HG03280 (cell line): ENCODE results near the gene NAPG.
"Not testable (repeated sequence)": the region's sequence is repeated elsewhere in the genome, so short reads cannot be mapped to it uniquely, and the experiment has no call there.

ENCODE experiments used
- ATAC-seq: cut with Tn5 transposase; IDR thresholded peaks from one replicate; pipeline ENCODE4 v1.9.1; 2021; ENCODE audit warnings: mild to moderate bottlenecking, moderate library complexity; ENCODE audit not compliant: unreplicated experiment

Gene NAPG

GRCh38 chr18:10577842-10578572 lies 52.2 kb downstream of the NAPG start:
- not testable (repeated sequence) for ATAC-seq

- not testable (repeated sequence) for ATAC-seq
Measured at GRCh38 chr18:10578573-10578899, 52.7 kb downstream of the NAPG start.

GRCh38 chr18:10579079-10579867 lies 53.4 kb downstream of the NAPG start:
- no peak for ATAC-seq

GRCh38 chr18:10580215-10580614 lies 54.4 kb downstream of the NAPG start:
- no peak for ATAC-seq

- no peak for ATAC-seq
Measured at GRCh38 chr18:10585260-10585659, 59.4 kb downstream of the NAPG start.

- no peak for ATAC-seq
Measured at GRCh38 chr18:10588975-10589374, 63.1 kb downstream of the NAPG start.

GRCh38 chr18:10590412-10590811 lies 64.6 kb downstream of the NAPG start:
- no peak for ATAC-seq

- ATAC-seq, result no peak
Measured at GRCh38 chr18:10591896-10592295, 66.1 kb downstream of the NAPG start.

- not testable (repeated sequence) for ATAC-seq
Measured at GRCh38 chr18:10593366-10594022, 67.7 kb downstream of the NAPG start.

GRCh38 chr18:10595917-10596316 lies 70.1 kb downstream of the NAPG start:
- not testable (repeated sequence) for ATAC-seq

- ATAC-seq, result not testable (repeated sequence)
Measured at GRCh38 chr18:10597695-10598094, 71.9 kb downstream of the NAPG start.

GRCh38 chr18:10600701-10601100 lies 74.9 kb downstream of the NAPG start:
- not testable (repeated sequence) for ATAC-seq
